HepG2 (cell line): Measurements from ENCODE around the gene NEDD4L. TPM values are rescaled to one million over a fixed set of nuclear protein-coding genes. Genes with fewer than 3 reads are reported as not detected.

ENCODE experiments used
- ATAC-seq: fragments of 200-7000 bp; cut with Tn5 transposase; 3 replicates; pipeline ENCODE4 v1.9.1; 2020; ENCODE audit warnings: mild to moderate bottlenecking, moderate library complexity
- BruUV-seq: library from RNA; stranded (reverse); fragments of 400-500 nt; replicated peaks from 2 replicates; lab custom pipeline; 2021; lab: Mats Ljungman, UMichigan
- CTCF ChIA-PET: fragments of 300-600 bp; formaldehyde crosslinking; extraction: SDS; loops from one replicate; lab custom pipeline; 2021; ENCODE audit warnings: low total read pairs, inconsistent platforms, low intra/inter-chr PET ratio; lab: Yijun Ruan, JAX
- POLR2A ChIA-PET: fragments of 350-600 bp; sonication (Branson Sonifier 250); formaldehyde crosslinking; loops from one replicate; lab custom pipeline; 2020; ENCODE audit warnings: antibody characterized with exemption, inconsistent platforms; lab: Yijun Ruan, JAX
- DNase-seq: peaks from one replicate; pipeline ENCODE4 v3.0.0-alpha.2; 2015; ENCODE audit warnings: low spot score
- FAIRE-seq: peaks from 3 replicates; lab custom pipeline; 2011; peaks lifted over from hg19 to GRCh38; lab: Jason Lieb, UNC
- H2AFZ ChIP-seq: one replicate; pipeline ENCODE4 v1.6.1; 2011; ENCODE audit warnings: low read length, inconsistent platforms
- H3K27ac ChIP-seq: fragments of 300-600 bp; 3 replicates; pipeline ENCODE4 v1.8.0; 2011; ENCODE audit warnings: mixed run types, mild to moderate bottlenecking, mixed read lengths, low read length, inconsistent platforms; ENCODE audit not compliant: insufficient read depth; ENCODE audit errors: extremely low read length
- H3K27me3 ChIP-seq, 2 experiments: fragments of 200-600 bp in 1 of 2; 2 replicates in 1 of 2; 3 replicates in 1 of 2; pipeline versions ENCODE4 v1.6.0 to v1.8.0; 2011; ENCODE audit warnings: low read length in 2 of 2, mild to moderate bottlenecking in 2 of 2, moderate library complexity in 2 of 2, inconsistent platforms in 1 of 2; ENCODE audit not compliant: insufficient read depth in 2 of 2, control insufficient read depth in 1 of 2
- H3K36me3 ChIP-seq, 2 experiments: fragments of 200-600 bp in 1 of 2; replicated peaks in 1 of 2; 2 replicates in 1 of 2; 3 replicates in 1 of 2; pipeline versions ENCODE4 v1.5.1 to v1.8.0; 2011; ENCODE audit warnings: low read length in 2 of 2, inconsistent platforms in 1 of 2; ENCODE audit not compliant: insufficient read depth in 2 of 2, control insufficient read depth in 1 of 2
- H3K4me1 ChIP-seq: 2 replicates; pipeline ENCODE4 v1.5.1; 2012; ENCODE audit warnings: low read length, inconsistent platforms; ENCODE audit not compliant: insufficient read depth
- H3K4me2 ChIP-seq: 2 replicates; pipeline ENCODE4 v1.6.0; 2011; ENCODE audit warnings: low read depth, low read length, inconsistent platforms
- H3K4me3 ChIP-seq, 3 experiments: fragments of 200-600 bp in 1 of 3; sonication (generic), shearing (Covaris generic) in 1 of 3; replicated peaks in 1 of 3; 2 replicates each; pipeline ENCODE4 v1.5.1; 2011 to 2016; ENCODE audit warnings: low read length in 3 of 3, inconsistent platforms in 2 of 3, low read depth in 2 of 3, mild to moderate bottlenecking in 2 of 3, control low read depth in 1 of 3, mixed read lengths in 1 of 3; ENCODE audit not compliant: insufficient read depth in 1 of 3
- H3K79me2 ChIP-seq: one replicate; pipeline ENCODE4 v1.6.1; 2011; ENCODE audit warnings: low read length, inconsistent platforms; ENCODE audit not compliant: insufficient read depth
- H3K9ac ChIP-seq: 2 replicates; pipeline ENCODE4 v1.6.0; 2011; ENCODE audit warnings: mild to moderate bottlenecking, low read depth, low read length, inconsistent platforms; ENCODE audit not compliant: insufficient read depth
- H3K9me3 ChIP-seq: 2 replicates; pipeline ENCODE4 v1.5.1; 2012; ENCODE audit warnings: mild to moderate bottlenecking, low read length
- H4K20me1 ChIP-seq: 2 replicates; pipeline ENCODE4 v1.6.0; 2011; ENCODE audit warnings: inconsistent platforms, mild to moderate bottlenecking, low read length, moderate library complexity; ENCODE audit not compliant: insufficient read depth
- AGO2 ChIP-seq: fragments of 200-400 bp; formaldehyde crosslinking; optimal IDR thresholded peaks from 2 replicates; pipeline ENCODE3; 2017; ENCODE audit warnings: mild to moderate bottlenecking, low read depth, low read length, moderate library complexity
- BCL6 ChIP-seq: IDR thresholded peaks from 2 replicates; pipeline ENCODE4 v1.6.1; 2016; ENCODE audit warnings: missing genetic modification reagents, missing compliant biosample characterization
- CEBPB ChIP-seq: IDR thresholded peaks from 2 replicates; pipeline ENCODE4 v1.6.1; 2011; ENCODE audit warnings: low read depth, low read length, improper control_type of control experiment, borderline replicate concordance
- CEBPG ChIP-seq: IDR thresholded peaks from 2 replicates; pipeline ENCODE4 v1.6.1; 2016
- DMTF1 ChIP-seq: sonication (generic); formaldehyde crosslinking; IDR thresholded peaks from 2 replicates; pipeline ENCODE4 v1.4.0; 2020; ENCODE audit warnings: mild to moderate bottlenecking, missing genetic modification reagents
- HOXD1 ChIP-seq: sonication (generic); formaldehyde crosslinking; IDR thresholded peaks from 2 replicates; pipeline ENCODE4 v1.5.0; 2020; ENCODE audit warnings: missing genetic modification reagents
- KDM5A ChIP-seq: fragments of 200-600 bp; sonication (generic); IDR thresholded peaks from 2 replicates; pipeline ENCODE4 v1.7.0; 2018; ENCODE audit warnings: antibody characterized with exemption, mild to moderate bottlenecking, low read length, borderline replicate concordance
- RFX5 ChIP-seq: IDR thresholded peaks from 2 replicates; pipeline ENCODE4 v1.6.1; 2011; ENCODE audit warnings: low read depth, low read length, improper control_type of control experiment
- SOX13 ChIP-seq, 3 experiments: fragments of 450-650 bp in 1 of 3; sonication (generic) in 1 of 3; formaldehyde crosslinking in 1 of 3; IDR thresholded peaks in 2 of 3; conservative IDR thresholded peaks in 1 of 3; 2 replicates each; pipeline versions ENCODE4 v1.5.0 to v1.6.1; 2016 to 2020; ENCODE audit warnings: antibody characterized with exemption in 1 of 3, mild to moderate bottlenecking in 1 of 3, missing compliant biosample characterization in 1 of 3, missing genetic modification reagents in 1 of 3, moderate library complexity in 1 of 3
- SOX6 ChIP-seq, 2 experiments: fragments of 450-650 bp in 1 of 2; sonication (generic) in 1 of 2; formaldehyde crosslinking in 1 of 2; IDR thresholded peaks; 2 replicates each; pipeline versions ENCODE4 v1.4.0 to v1.6.1; 2017 to 2020; ENCODE audit warnings: antibody characterized with exemption in 1 of 2, mild to moderate bottlenecking in 1 of 2, missing genetic modification reagents in 1 of 2
- SRY ChIP-seq: sonication (generic); formaldehyde crosslinking; IDR thresholded peaks from 2 replicates; pipeline ENCODE4 v1.8.0; 2022; ENCODE audit warnings: mild to moderate bottlenecking, missing genetic modification reagents
- THAP11 ChIP-seq: IDR thresholded peaks from 2 replicates; pipeline ENCODE4 v1.6.1; 2016; ENCODE audit warnings: missing biosample characterization, missing genetic modification reagents
- TRIM24 ChIP-seq: sonication (generic); formaldehyde crosslinking; IDR thresholded peaks from 2 replicates; pipeline ENCODE4 v1.8.0; 2022; ENCODE audit warnings: mild to moderate bottlenecking, missing genetic modification reagents
- ZNF329 ChIP-seq: sonication (generic); formaldehyde crosslinking; IDR thresholded peaks from 2 replicates; pipeline ENCODE4 v1.9.0; 2021; ENCODE audit warnings: low read depth, mild to moderate bottlenecking, missing genetic modification reagents
- ZNF33A ChIP-seq: sonication (generic); formaldehyde crosslinking; IDR thresholded peaks from 2 replicates; pipeline ENCODE4 v1.5.1; 2020; ENCODE audit warnings: missing genetic modification reagents, mild to moderate bottlenecking, moderate library complexity, borderline replicate concordance
- ZNF367 ChIP-seq: sonication (generic); formaldehyde crosslinking; IDR thresholded peaks from 2 replicates; pipeline ENCODE4 v1.4.0; 2020; ENCODE audit warnings: missing genetic modification reagents, borderline replicate concordance
- ZNF382 ChIP-seq: sonication (generic); formaldehyde crosslinking; IDR thresholded peaks from 2 replicates; pipeline ENCODE4 v1.5.0; 2020; ENCODE audit warnings: missing genetic modification reagents, mild to moderate bottlenecking, borderline replicate concordance
- ZNF629 ChIP-seq: sonication (generic); formaldehyde crosslinking; conservative IDR thresholded peaks from 2 replicates; pipeline ENCODE4 v1.5.0; 2020; ENCODE audit warnings: missing genetic modification reagents
- ZNF652 ChIP-seq: IDR thresholded peaks from 2 replicates; pipeline ENCODE4 v1.6.1; 2016; ENCODE audit warnings: low read depth, borderline replicate concordance
- ZNF800 ChIP-seq: sonication (generic); formaldehyde crosslinking; IDR thresholded peaks from 2 replicates; pipeline ENCODE4 v1.4.0; 2020; ENCODE audit warnings: missing genetic modification reagents
- WGBS: methylation state at CpG from one replicate; pipeline ENCODE4 v1.1.6; 2017; ENCODE audit warnings: low lambda C conversion rate; 5-methylcytosine and 5-hydroxymethylcytosine counted together
- in situ Hi-C: cut with HindIII; loops from 2 replicates; pipeline ENCODE4 v1.10.0; 2017; ENCODE audit warnings: low pct_unique_long_range_greater_than_20kb; ENCODE audit not compliant: extremely low pct_ligation_motif_present
- intact Hi-C: fragments of 100-400 bp; cut with micrococcal nuclease; formaldehyde crosslinking; loops from one replicate; pipeline ENCODE4 v1.10.0; 2022; ENCODE audit not compliant: unreplicated experiment
- polyA plus RNA-seq, 8 experiments: library from polyadenylated mRNA; depleted of rRNA in 3 of 8; stranded (reverse) in 7 of 8; unstranded in 1 of 8; fragments of >200 nt; fragmentation: Illumina TruSeq in 4 of 8; extraction: Trizol in 4 of 8; gene quantifications; 2 replicates each; pipeline versions ENCODE4 v1.2.1 to v1.2.3, GENCODE V29; 2011 to 2016; ENCODE audit warnings: low read depth in 4 of 8, missing spikeins in 1 of 8, mixed read lengths in 1 of 8; ENCODE audit not compliant: insufficient read depth in 1 of 8
- total RNA-seq, 5 experiments: library from RNA; depleted of rRNA; stranded (reverse); fragments of >200 nt; fragmentation: Illumina TruSeq; extraction: Trizol; gene quantifications; 2 replicates each; pipeline ENCODE4 v1.2.3, GENCODE V29; 2016; ENCODE audit warnings: low read depth in 1 of 5
- TF ChIP-seq, protein P1 (sequence below), 2 experiments: fragments of 450-650 bp in 1 of 2; sonication (generic) in 1 of 2; formaldehyde crosslinking; IDR thresholded peaks; 2 replicates each; pipeline versions ENCODE4 v1.5.0 to v1.8.0; 2020 to 2022; ENCODE audit warnings: mild to moderate bottlenecking in 1 of 2, missing genetic modification reagents in 1 of 2

NEDD4L gene
- total and polyA plus RNA-seq, 2 of the 13 experiments (the other 11 are each of a cell fraction or from before 2014, with no cell fraction given) = 168 to 390 TPM

DNA sequence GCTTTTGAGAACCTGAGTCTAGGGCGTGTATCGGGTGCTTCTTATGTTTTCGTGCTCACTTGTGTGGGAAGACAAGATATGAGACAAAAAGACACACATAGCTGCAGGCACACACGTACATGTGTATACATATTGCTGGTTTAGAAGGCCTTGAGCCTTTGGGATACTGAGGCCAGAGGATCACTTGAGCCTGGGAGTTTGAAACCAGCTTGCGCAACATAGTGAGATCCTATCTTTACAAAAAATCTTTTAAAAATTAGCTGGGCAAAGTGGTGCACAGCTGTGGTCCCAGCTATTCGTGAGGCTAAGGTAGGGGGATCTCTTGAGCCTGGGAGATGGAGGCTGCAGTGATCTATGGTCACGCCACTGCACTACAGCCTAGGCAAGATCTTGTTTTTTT is 18.8 kb upstream of the NEDD4L start:
- no peak overlapping the region for H2AFZ ChIP-seq
- FAIRE-seq = no peak
- no peak overlapping the region for H3K4me3 ChIP-seq
- H3K79me2 ChIP-seq = no peaks in the 10 kb centered on the region
- POLR2A ChIA-PET = interaction anchor here (1.1 to 2.6 kb wide), 3 partner anchors 12 to 21 kb away, joined by 3 to 14 read pairs (median 4); partner anchors contain the start of gene NEDD4L
- peak overlapping the region; percentile 15; the same call in 1 of the 2 replicates for H3K4me2 ChIP-seq
- CTCF ChIA-PET = no interaction called here
- H3K36me3 ChIP-seq = no peaks in the 10 kb centered on the region
- peak overlapping the region; percentile 61 for H3K27ac ChIP-seq
- DNase-seq = no peak
- intact Hi-C loops = no loop called here
- in situ Hi-C loops = loop anchor here (10.0 kb wide), 2 partner anchors 390 to 470 kb away; no protein-coding TSS in a partner anchor
- BruUV-seq = no TSS peak
- no peaks in the 10 kb centered on the region for H3K27me3 ChIP-seq
- H4K20me1 ChIP-seq = no peaks in the 10 kb centered on the region
- H3K9ac ChIP-seq = peak overlapping the region; percentile 24
- H3K4me1 ChIP-seq = peaks cover 85% of the 10 kb centered on the region
- ATAC-seq = no peak
- no peaks in the 10 kb centered on the region for H3K9me3 ChIP-seq
- 77% methylated on average over 7 of the region's 7 CpGs for WGBS
- TF ChIP-seq DMTF1 (CRISPR knock-in tag) = no peak
- no peak for TF ChIP-seq SRY (CRISPR knock-in tag)
- TF ChIP-seq THAP11 (CRISPR knock-in tag) = no peak
- no peak for TF ChIP-seq ZNF629 (CRISPR knock-in tag)
- no peak for TF ChIP-seq ZNF652 (CRISPR knock-in tag)
- TF ChIP-seq RFX5 = no peak
- no peak for TF ChIP-seq ZNF800 (CRISPR knock-in tag)
- TF ChIP-seq AGO2 = no peak
- TF ChIP-seq ZNF367 (CRISPR knock-in tag) = no peak
- TF ChIP-seq CEBPG = peak; percentile 85
- peak; percentile 81 for TF ChIP-seq CEBPB
- TF ChIP-seq ZNF33A (CRISPR knock-in tag) = no peak
- TF ChIP-seq ZNF329 (CRISPR knock-in tag) = no peak
- TF ChIP-seq HOXD1 (CRISPR knock-in tag) = no peak
- TF ChIP-seq ZNF382 = no peak
- no peak for TF ChIP-seq SOX6 (IDR thresholded peaks at IDR 0.05)
- 0 out of 2 replicates have a peak, but pooled peaks have one; percentile 12 for TF ChIP-seq SOX6 (CRISPR knock-in tag; IDR thresholded peaks at IDR 0.05)
- no peak for TF ChIP-seq BCL6 (CRISPR knock-in tag)
- TF ChIP-seq, protein P1, sequence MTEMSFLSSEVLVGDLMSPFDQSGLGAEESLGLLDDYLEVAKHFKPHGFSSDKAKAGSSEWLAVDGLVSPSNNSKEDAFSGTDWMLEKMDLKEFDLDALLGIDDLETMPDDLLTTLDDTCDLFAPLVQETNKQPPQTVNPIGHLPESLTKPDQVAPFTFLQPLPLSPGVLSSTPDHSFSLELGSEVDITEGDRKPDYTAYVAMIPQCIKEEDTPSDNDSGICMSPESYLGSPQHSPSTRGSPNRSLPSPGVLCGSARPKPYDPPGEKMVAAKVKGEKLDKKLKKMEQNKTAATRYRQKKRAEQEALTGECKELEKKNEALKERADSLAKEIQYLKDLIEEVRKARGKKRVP (CRISPR knock-in tag; IDR thresholded peaks at IDR 0.05) = no peak
- TF ChIP-seq KDM5A = no peak
- TF ChIP-seq SOX13 (IDR thresholded peaks at IDR 0.05) = no peak
- peak in 1 of 2 experiments; percentile 18; a peak in 1 of 4 replicates for TF ChIP-seq SOX13 (CRISPR knock-in tag; conservative IDR thresholded peaks at IDR 0.05 in 1 of 2, IDR thresholded peaks at IDR 0.05 in 1 of 2)
- TF ChIP-seq TRIM24 (CRISPR knock-in tag) = no peak
